Measurements from ENCODE around the gene PERM1. TPM values are rescaled to one million over a fixed set of nuclear protein-coding genes. Genes with fewer than 3 reads are reported as not detected.
"Not testable (repeated sequence)": the region's sequence is repeated elsewhere in the genome, so short reads cannot be mapped to it uniquely, and the experiment has no call there.

The PERM1 gene
- total RNA-seq, 1 donor from 2014 or later, result 0.47 TPM

DNA sequence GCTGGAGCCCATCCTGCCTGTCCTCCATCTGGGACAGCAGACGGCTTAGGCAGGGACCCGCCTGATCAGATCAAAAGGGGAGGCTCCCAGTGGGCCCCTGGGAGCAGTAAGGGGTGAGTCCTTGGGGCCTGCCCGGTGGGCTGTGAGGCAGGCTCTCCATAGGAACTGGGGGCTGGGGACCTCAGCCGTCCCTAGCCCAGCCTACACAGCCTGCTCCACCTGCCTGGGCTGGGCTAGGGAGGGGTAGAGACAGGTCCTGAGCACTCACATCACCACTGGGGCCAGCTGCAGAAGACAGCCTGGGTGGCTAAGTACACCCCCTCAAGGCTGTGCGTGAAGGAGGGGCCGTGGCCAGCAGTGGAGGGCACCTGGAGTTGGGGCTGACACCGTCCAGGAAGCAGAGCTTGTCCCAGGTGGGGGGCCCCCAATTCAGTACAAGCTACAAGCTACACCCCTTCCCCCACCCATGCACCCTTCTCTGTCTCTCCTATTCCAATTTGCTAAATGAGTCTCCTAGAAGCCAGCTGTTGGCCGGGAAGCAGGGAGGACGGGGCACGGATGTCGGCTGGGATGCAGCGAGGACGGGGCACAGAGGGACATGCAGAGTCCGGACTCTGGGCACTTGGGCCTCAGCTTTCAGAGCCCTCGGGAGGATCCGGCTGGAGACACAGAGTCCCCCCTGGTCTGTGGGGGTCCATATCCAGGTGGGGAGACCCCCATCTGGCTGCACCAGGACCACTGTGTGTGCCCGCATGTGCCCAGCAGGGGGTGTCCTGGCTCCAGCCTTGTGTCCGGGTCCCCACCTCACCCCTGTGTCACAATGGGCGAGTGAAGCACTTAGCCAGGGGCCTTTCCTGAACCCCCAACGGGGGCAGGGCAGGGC is 33.1 kb upstream of the PERM1 start:
- no peak for DNase-seq

- no peak for DNase-seq
Observed at GRCh38 chr1:1013922-1014648, 32.2 kb upstream of the PERM1 start.

- DNase-seq, result peak; percentile 54
Observed at GRCh38 chr1:1013105-1013921, 31.4 kb upstream of the PERM1 start, which contains the start of gene ISG15. TSS of gene ISG15 (plus strand) at chr1:1013497. CDS start at chr1:1013574, 77 bp downstream.

DNA sequence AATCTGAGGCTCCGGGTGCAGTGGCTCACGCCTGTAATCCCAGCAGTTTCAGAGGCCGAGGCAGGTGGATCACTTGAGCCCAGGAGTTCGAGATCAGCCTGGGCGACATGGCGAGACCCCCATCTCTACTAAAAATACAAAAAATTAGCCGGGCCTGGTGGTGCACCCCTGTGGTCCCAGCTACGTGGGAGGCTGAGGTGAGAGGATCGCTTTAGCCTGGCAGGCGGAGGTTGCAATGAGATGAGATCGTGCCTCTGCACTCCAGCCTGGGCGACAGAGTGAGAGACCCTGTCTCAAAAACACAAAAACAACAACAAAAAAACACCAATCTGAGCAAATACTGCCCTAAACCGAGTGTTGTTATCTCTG is 30.8 kb upstream of the PERM1 start:
- DNase-seq, result not testable (repeated sequence)

DNA sequence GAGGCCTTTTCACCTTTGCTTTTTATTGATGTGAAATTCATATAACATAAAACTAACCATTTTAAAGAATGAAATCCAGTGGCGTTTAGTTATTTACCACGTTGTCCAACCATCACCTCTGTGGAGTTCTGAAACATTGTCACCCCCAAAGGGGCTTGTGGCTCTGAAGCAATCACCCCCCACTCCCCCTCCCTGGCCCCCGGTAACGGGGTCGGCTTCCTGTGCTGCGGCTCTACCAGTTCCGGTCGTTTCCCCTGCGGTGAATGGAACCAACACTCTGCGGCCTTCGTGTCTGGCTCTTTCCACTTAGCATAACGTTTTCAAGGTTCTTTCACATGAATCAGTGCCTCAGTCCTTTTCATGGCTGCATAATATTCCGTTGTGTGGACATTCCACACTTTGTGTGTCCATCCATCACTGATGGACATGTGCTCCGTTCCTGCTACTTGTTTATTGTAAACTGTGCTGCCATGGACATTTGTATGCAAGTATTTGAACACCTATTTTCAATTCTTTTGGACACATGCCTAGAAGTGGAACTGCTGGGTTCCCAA is 29.6 kb upstream of the PERM1 start:
- no peak for DNase-seq

DNA sequence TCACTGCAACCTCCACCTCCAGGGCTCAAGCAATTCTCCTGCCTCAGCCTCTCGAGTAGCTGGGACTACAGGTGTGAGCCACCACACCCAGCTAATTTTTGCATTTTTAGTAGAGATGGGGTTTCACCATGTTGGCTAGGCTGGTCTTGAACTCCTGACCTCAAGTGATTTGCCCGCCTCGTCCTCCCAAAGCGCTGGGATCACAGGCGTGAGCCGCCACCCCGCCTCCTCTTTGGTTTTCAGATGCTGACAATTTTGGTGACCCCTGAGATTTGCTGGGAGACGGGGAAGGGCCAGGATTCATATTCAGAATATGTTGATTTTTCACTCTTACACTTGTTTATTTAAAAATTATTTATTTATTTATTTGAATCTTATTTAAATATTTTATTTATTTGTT is 28.2 kb upstream of the PERM1 start:
- DNase-seq, result not testable (repeated sequence)

GRCh38 chr1:1006305-1007159 is 24.6 kb upstream of the PERM1 start:
- no peak for DNase-seq

- no peak for DNase-seq
Observed at GRCh38 chr1:1005774-1006304, 23.9 kb upstream of the PERM1 start.

- DNase-seq, result no peak
Observed at GRCh38 chr1:1004780-1005697, 23.1 kb upstream of the PERM1 start.

- DNase-seq, result no peak
Observed at GRCh38 chr1:1004420-1004779, 22.5 kb upstream of the PERM1 start.

DNA sequence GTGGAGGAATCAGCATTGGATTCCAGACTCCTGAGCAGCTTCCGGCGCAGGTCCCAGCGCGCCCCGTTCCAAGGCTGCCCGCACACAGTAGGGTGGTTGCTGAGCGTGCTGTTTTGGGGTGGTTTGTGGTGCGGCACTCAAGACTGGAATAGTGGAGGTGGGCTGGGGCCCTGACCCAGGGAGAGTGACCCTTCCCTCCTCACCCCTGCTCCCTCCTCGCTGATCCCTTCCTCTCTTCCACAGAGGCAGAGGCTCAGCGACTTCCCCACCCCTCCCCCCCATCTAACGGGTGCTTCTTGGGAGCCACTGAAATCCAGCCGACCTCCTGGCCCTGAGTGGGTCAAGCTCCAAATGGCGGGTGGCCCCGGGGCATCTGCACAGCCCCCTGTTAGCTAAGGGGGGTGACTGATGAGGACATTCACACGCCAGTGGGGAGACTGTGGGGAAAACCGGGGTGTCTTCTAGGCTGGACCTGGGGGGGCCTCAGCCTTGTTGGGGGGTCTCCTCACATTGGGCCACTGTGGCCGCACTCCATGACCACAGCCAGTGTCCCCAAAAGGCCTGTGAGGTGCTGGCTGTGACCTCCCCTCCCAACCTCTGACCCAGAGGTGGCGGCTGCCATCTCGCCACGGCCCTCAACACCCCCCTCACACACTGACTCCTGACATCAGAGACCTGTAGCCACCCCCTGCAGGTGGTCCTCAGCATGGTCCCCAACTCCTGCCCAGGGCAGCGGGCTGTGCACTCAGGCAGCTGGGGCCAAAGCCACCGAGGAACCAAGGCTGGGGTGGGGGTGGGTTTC is 21.9 kb upstream of the PERM1 start:
- DNase-seq, result no peak

- no peak for DNase-seq
Observed at GRCh38 chr1:1001057-1001783, 19.3 kb upstream of the PERM1 start.

DNA sequence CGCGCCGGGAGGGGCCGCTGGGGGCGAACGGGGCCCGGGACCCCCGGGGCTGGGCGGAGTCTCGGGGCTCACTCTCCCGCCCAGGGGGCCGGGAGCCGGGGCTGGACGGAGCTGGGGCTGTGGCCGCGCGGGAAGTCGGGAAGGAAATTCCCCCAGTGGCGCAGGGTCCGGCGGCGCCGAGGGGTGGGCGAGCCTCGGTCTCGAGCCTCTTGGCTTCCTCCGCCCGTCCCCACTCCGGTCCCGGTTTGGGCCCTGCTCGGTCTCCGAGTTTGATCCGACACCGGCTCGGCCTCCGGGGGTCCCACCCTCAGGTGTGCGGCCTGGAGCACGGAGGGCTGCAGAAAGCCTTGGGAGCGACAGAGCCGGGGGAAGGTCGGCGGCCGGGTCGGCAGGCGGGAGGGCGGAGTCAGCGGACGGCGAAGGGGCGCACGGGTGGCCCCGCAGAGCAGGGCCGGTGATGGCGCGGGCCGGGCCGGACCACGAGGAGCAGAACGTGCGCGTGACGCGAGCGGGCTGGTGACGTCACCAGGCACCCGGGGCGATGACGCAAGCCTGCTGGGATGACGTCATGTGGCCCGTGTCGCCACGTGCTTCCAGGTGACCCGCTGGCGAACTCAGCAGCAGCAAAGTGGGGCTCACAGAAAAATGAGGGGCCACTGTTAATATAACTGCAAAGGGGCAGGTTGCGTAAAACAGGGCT is 18.6 kb upstream of the PERM1 start:
- peak; percentile 39 for DNase-seq

DNA sequence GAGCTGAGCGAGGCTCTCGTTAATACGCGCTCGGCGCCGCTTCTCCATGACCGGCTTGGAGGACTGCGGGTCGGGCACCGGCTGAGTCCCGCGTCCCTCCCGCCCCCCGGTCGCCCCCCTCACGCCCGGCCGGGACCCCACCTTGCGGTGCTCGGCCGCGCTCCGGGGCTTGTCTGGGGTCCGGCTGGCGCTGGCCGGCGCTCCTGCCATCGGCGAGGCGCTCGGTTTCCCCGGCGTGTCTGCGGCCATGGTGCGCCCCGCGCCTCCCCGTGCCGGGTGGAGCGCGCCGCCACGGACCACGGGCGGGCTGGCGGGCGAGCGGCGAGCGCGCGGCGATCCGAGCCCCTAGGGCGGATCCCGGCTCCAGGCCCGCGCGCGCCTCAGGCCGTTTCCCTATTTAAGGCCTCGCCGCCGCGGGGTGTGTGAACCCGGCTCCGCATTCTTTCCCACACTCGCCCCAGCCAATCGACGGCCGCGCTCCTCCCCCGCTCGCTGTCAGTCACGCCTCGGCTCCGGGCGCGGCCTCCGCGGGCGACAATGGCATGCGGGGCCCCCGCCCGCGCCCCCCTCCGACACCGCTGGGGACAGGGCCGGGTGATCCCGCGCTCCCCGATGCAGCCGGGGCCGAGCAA is 17.9 kb upstream of the PERM1 start, which contains the start of gene HES4:
Gene HES4 (minus strand): TSS at position 373 of the 632 bp plus-strand sequence. CDS start 124 bp downstream, at position 249.
- peak; percentile 58 for DNase-seq

DNA sequence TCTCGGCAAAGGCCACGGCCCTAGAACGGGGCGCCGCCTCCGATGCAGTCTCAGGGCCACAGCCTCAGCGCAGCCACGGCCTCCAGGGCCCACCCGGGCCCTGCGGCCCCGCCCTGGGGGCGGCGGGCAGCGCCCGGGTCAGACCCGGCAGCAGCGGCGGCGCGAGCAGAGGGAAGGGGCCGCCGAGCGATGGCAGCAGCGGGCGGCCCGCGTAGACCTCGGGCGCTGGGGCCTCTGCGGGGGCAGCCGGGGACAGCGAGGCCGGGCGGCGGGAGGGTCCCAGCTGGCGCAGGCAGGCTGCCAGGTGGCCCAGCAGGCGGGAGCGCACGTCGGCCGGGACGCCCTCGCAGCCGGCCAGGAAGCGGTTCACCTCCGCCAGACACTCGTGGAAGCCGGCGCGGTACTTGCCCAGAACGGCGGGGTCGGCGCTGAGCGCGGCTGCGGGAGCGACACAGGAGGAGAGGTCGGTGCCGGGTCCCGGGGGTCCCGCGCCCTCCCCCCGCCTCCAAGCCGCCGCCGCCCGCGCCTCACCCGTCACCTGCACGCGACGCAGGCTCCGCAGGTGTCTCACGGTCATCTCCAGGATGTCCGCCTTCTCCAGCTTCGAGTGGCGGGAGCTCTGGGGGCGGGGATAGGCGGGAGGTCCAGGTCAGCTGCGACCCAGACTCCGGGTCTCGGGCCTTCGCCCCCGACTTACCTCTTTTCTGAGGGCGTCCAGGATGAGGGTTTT is 17.3 kb upstream of the PERM1 start:
- no peak for DNase-seq

DNA sequence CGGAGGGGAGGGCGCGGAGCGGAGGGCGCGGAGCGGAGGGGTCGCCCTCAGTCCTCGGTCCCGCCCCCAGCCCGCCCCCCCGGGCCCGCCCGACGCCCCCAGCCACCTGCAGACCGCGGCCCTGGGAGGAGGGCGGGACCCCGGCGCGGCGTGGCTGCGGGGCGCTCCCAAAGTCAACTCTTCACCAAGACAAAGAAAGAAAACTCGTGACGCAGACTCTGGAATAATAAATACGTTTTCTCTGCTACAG is 16.8 kb upstream of the PERM1 start:
- DNase-seq, result no peak

All from occipital lobe (tissue), 2 donors.